ENCODE measurements around the gene HRH1. TPM values are rescaled to one million over a fixed set of nuclear protein-coding genes. Genes with fewer than 3 reads are reported as not detected.
"Not testable (repeated sequence)": the region's sequence is repeated elsewhere in the genome, so short reads cannot be mapped to it uniquely, and the experiment has no call there.

Gene HRH1, protein sequence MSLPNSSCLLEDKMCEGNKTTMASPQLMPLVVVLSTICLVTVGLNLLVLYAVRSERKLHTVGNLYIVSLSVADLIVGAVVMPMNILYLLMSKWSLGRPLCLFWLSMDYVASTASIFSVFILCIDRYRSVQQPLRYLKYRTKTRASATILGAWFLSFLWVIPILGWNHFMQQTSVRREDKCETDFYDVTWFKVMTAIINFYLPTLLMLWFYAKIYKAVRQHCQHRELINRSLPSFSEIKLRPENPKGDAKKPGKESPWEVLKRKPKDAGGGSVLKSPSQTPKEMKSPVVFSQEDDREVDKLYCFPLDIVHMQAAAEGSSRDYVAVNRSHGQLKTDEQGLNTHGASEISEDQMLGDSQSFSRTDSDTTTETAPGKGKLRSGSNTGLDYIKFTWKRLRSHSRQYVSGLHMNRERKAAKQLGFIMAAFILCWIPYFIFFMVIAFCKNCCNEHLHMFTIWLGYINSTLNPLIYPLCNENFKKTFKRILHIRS
- 1.4 TPM for polyA plus RNA-seq
- long read RNA-seq, donor 1, full-length matches to known transcripts: 1 of 1 reads
- long read RNA-seq, donor 1, partial matches to known transcripts: 0 of 1 reads
- long read RNA-seq, donor 1, other reads (novel, unspliced or antisense): 0 of 1 reads
- long read RNA-seq, donor 2: 0 reads
- long read RNA-seq, donor 3: 0 reads
- long read RNA-seq, donor 4: 0 reads
- long read RNA-seq, donor 5, full-length matches to known transcripts: 1 of 1 reads
- long read RNA-seq, donor 5, partial matches to known transcripts: 0 of 1 reads
- long read RNA-seq, donor 5, other reads (novel, unspliced or antisense): 0 of 1 reads
- long read RNA-seq, donor 6, full-length matches to known transcripts: 1 of 1 reads
- long read RNA-seq, donor 6, partial matches to known transcripts: 0 of 1 reads
- long read RNA-seq, donor 6, other reads (novel, unspliced or antisense): 0 of 1 reads
- long read RNA-seq, donor 7, full-length matches to known transcripts: 2 of 2 reads
- long read RNA-seq, donor 7, partial matches to known transcripts: 0 of 2 reads
- long read RNA-seq, donor 7, other reads (novel, unspliced or antisense): 0 of 2 reads
- long read RNA-seq, donor 8, partial matches to known transcripts: 5 of 5 reads
- long read RNA-seq, donor 8, other reads (novel, unspliced or antisense): 0 of 5 reads
- long read RNA-seq, donor 9, full-length matches to known transcripts: 1 of 1 reads
- long read RNA-seq, donor 9, partial matches to known transcripts: 0 of 1 reads
- long read RNA-seq, donor 9, other reads (novel, unspliced or antisense): 0 of 1 reads
- long read RNA-seq, donor 10, full-length matches to known transcripts: 1 of 1 reads
- long read RNA-seq, donor 10, partial matches to known transcripts: 0 of 1 reads
- long read RNA-seq, donor 10, other reads (novel, unspliced or antisense): 0 of 1 reads
- long read RNA-seq, donor 11, full-length matches to known transcripts: 1 of 1 reads
- long read RNA-seq, donor 11, partial matches to known transcripts: 0 of 1 reads
- long read RNA-seq, donor 11, other reads (novel, unspliced or antisense): 0 of 1 reads

- H3K36me3 ChIP-seq (ENCODE audit: control insufficient read depth, insufficient read depth, low read length): no peaks in the 10 kb centered on the region
- H3K27ac ChIP-seq (ENCODE audit: low read length): no peak within 1 kb of the TSS
- peak in 1 of 2 donors; percentile 4 for DNase-seq
- no peaks in the 10 kb centered on the region for H3K9me3 ChIP-seq (ENCODE audit: control insufficient read depth, low read depth, low read length)
- H3K4me1 ChIP-seq (ENCODE audit: control insufficient read depth, insufficient read depth, low read length): peaks cover 3% of the 10 kb centered on the region
- 0% methylated on average over 1 of the region's 98 CpGs for WGBS (ENCODE audit: insufficient coverage, low lambda C conversion rate)
- H3K4me3 ChIP-seq (ENCODE audit: low read length): peak within 1 kb of the TSS; percentile 18
- peaks cover 63% of the 10 kb centered on the region for H3K27me3 ChIP-seq (ENCODE audit: control insufficient read depth, insufficient read depth, low read length)
Observed at GRCh38 chr3:11154036-11154952, at the start of gene HRH1. HRH1 (plus strand) TSS chr3:11154493; CDS start chr3:11259038, 104,545 bp downstream.

DNA sequence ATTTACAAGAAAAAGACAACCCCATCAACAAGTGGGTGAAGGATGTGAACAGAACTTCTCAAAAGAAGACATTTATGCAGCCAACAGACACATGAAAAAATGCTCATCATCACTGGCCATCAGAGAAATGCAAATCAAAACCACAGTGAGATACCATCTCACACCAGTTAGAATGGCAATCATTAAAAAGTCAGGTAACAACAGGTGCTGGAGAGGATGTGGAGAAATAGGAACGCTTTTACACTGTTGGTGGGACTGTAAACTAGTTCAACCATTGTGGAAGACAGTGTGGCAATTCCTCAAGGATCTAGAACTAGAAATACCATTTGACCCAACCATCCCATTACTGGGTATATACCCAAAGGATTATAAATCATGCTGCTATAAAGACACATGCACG, 41.0 kb upstream of the HRH1 start:
- not testable (repeated sequence) for H3K36me3 ChIP-seq (ENCODE audit: control insufficient read depth, insufficient read depth, low read length); H3K4me1 ChIP-seq (ENCODE audit: control insufficient read depth, insufficient read depth, low read length); H3K9me3 ChIP-seq (ENCODE audit: control insufficient read depth, low read depth, low read length); DNase-seq; H3K4me3 ChIP-seq (ENCODE audit: low read length); H3K27ac ChIP-seq (ENCODE audit: low read length); H3K27me3 ChIP-seq (ENCODE audit: control insufficient read depth, insufficient read depth, low read length)
- WGBS (ENCODE audit: insufficient coverage, low lambda C conversion rate): no CpG with 5 or more reads among the region's 2 CpGs

DNA sequence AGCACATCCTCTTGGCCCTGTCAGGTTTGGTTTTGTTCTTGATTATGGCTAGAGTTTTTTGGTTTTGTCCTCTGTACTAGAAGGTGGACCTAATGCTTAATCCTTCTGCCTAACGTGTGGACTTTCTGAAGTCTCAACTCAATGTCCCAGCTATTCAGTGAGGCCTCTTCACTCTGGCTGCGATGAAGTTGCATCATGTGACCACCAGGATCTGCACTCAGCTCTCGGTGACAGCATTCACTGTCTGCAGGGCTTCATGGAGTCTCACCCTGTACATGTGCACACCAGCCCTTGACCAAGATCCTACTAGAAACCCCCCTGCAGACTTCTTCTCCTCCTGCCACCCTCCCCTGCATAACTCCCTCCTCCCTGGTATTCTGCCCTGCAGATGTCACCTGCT, 38.7 kb upstream of the HRH1 start:
- H3K27ac ChIP-seq (ENCODE audit: low read length): no peak overlapping the region
- H3K36me3 ChIP-seq (ENCODE audit: control insufficient read depth, insufficient read depth, low read length): no peaks in the 10 kb centered on the region
- H3K9me3 ChIP-seq (ENCODE audit: control insufficient read depth, low read depth, low read length): no peaks in the 10 kb centered on the region
- DNase-seq: no peak
- H3K27me3 ChIP-seq (ENCODE audit: control insufficient read depth, insufficient read depth, low read length): peaks cover 2% of the 10 kb centered on the region
- H3K4me3 ChIP-seq (ENCODE audit: low read length): no peak overlapping the region
- 100% methylated on average over 1 of the region's 3 CpGs for WGBS (ENCODE audit: insufficient coverage, low lambda C conversion rate)
- no peaks in the 10 kb centered on the region for H3K4me1 ChIP-seq (ENCODE audit: control insufficient read depth, insufficient read depth, low read length)

- Histone ChIP-seq H3K9me3 (ENCODE audit: control insufficient read depth, low read depth, low read length) (no peaks in the 10 kb centered on the region), H3K27ac (ENCODE audit: low read length) (no peak overlapping the region), H3K27me3 (ENCODE audit: control insufficient read depth, insufficient read depth, low read length) (peaks cover 5% of the 10 kb centered on the region), H3K36me3 (ENCODE audit: control insufficient read depth, insufficient read depth, low read length) (no peaks in the 10 kb centered on the region), H3K4me1 (ENCODE audit: control insufficient read depth, insufficient read depth, low read length) (no peaks in the 10 kb centered on the region), H3K4me3 (ENCODE audit: low read length) (no peak overlapping the region)
- WGBS (ENCODE audit: insufficient coverage, low lambda C conversion rate): no CpG with 5 or more reads among the region's 8 CpGs
- DNase-seq: no peak
Observed at GRCh38 chr3:11116336-11117059, 37.8 kb upstream of the HRH1 start.

DNA sequence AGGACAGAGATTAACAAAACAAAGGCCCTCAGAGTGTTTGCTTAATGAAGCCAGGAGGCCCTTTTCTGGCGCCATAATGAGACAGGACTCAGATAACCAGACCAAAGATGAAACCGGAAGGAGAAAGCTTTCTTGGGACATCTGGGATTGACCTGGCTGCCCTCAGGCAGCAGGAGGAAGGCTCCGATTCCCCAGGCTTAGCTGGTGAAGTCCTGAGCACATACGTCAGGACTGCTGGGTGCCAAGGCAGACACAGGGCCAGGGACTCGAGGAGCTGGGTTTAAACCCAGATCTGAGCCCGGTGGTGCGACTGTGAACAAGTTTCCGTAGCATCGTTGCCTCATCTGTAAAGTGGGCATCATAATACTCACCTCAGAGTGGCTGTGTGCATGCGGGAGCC, 36.7 kb upstream of the HRH1 start:
- no peak overlapping the region for H3K4me3 ChIP-seq (ENCODE audit: low read length)
- DNase-seq: no peak
- no peaks in the 10 kb centered on the region for H3K9me3 ChIP-seq (ENCODE audit: control insufficient read depth, low read depth, low read length)
- H3K27ac ChIP-seq (ENCODE audit: low read length): no peak overlapping the region
- no peaks in the 10 kb centered on the region for H3K4me1 ChIP-seq (ENCODE audit: control insufficient read depth, insufficient read depth, low read length)
- no peaks in the 10 kb centered on the region for H3K36me3 ChIP-seq (ENCODE audit: control insufficient read depth, insufficient read depth, low read length)
- no CpG with 5 or more reads among the region's 10 CpGs for WGBS (ENCODE audit: insufficient coverage, low lambda C conversion rate)
- peaks cover 6% of the 10 kb centered on the region for H3K27me3 ChIP-seq (ENCODE audit: control insufficient read depth, insufficient read depth, low read length)

DNA sequence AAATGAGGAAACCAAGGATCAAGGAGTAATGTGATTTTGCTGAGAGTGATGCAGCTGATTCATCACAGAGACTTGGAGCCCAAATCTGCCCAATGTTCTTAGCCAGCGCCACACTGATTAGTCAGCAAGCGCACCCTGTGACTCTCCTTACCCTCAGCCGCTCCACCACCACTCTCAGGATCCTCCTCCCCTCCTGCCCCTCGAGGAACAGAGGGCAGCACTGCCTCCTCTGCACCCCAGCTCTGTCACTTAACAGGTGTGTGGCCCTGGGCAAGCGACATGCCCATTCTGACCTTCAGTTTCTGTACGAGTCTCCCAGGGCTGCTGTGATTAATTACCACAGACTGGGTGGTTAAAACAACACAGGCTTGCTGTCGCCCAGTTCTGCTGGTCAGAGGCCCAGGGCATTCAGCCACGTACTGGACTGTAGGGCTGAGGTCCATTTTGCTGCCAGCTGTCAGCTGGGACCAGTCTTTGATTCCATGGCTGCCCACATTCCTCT, 36.1 kb upstream of the HRH1 start:
- no CpG with 5 or more reads among the region's 8 CpGs for WGBS (ENCODE audit: insufficient coverage, low lambda C conversion rate)
- Histone ChIP-seq H3K27ac (ENCODE audit: low read length) (no peak overlapping the region), H3K27me3 (ENCODE audit: control insufficient read depth, insufficient read depth, low read length) (peaks cover 10% of the 10 kb centered on the region), H3K9me3 (ENCODE audit: control insufficient read depth, low read depth, low read length) (peaks cover 3% of the 10 kb centered on the region), H3K4me3 (ENCODE audit: low read length) (no peak overlapping the region), H3K36me3 (ENCODE audit: control insufficient read depth, insufficient read depth, low read length) (no peaks in the 10 kb centered on the region), H3K4me1 (ENCODE audit: control insufficient read depth, insufficient read depth, low read length) (no peaks in the 10 kb centered on the region)
- no peak for DNase-seq

DNA sequence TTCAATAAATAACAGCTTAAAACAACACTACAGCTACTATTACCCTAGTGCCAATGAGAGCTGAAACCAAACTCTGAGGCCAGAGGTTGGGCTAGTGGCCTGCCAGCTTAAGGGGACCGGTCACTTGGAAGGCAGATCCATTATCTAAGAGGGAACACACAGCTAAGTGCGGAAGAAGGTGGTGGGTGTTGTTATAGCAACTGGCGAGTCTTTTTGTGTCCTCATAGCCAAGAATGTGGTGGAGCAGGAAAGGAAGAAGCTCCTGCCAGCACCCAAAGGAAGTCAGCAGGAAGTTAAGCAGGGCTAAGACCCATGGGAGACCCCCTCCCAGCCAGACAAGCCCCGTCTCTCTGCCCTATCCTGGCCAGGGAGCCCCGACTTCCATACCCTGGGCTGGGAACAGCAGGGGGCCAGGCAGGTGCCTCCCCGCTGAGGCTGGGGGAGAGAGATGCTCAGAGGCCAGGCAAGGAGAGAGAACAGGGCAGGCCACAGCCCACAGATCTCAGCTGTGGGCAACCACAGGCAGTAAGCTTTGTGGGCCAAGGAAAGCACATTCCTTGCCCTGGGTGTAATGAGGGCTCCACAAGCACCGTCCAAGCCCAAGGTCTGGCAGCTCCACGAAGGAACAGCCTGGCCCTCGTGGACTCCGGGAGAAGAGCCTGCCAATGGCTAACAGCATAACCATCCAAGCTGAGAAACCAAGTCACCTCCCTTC, 34.0 kb upstream of the HRH1 start:
- no peak for DNase-seq
- Histone ChIP-seq H3K27me3 (ENCODE audit: control insufficient read depth, insufficient read depth, low read length) (peaks cover 11% of the 10 kb centered on the region), H3K27ac (ENCODE audit: low read length) (no peak overlapping the region), H3K4me3 (ENCODE audit: low read length) (no peak overlapping the region), H3K4me1 (ENCODE audit: control insufficient read depth, insufficient read depth, low read length) (no peaks in the 10 kb centered on the region), H3K36me3 (ENCODE audit: control insufficient read depth, insufficient read depth, low read length) (no peaks in the 10 kb centered on the region), H3K9me3 (ENCODE audit: control insufficient read depth, low read depth, low read length) (peaks cover 3% of the 10 kb centered on the region)
- WGBS (ENCODE audit: insufficient coverage, low lambda C conversion rate): 40% methylated on average over 2 of the region's 10 CpGs

DNA sequence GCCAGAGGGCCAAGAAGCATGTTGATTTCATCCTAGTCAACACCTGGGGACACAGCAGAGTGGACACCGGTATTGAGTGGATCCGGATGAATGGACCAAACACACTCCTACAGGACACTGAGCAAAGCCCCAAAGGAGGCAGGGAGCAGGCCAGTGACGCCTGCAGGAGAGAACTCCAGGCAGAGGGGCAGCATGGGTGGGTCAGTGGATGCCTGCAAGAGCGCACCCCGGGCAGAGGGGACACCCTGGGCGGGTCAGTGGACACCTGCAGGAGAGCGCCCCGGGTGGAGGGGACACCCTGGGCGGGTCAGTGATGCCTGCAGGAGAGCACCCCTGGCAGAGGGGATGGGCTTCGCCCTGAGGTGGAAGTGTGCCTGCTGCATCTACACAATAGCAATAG, 27.6 kb upstream of the HRH1 start:
- no CpG with 5 or more reads among the region's 10 CpGs for WGBS (ENCODE audit: insufficient coverage, low lambda C conversion rate)
- peaks cover 6% of the 10 kb centered on the region for H3K27me3 ChIP-seq (ENCODE audit: control insufficient read depth, insufficient read depth, low read length)
- H3K4me3 ChIP-seq (ENCODE audit: low read length): no peak overlapping the region
- peaks cover 3% of the 10 kb centered on the region for H3K9me3 ChIP-seq (ENCODE audit: control insufficient read depth, low read depth, low read length)
- no peaks in the 10 kb centered on the region for H3K36me3 ChIP-seq (ENCODE audit: control insufficient read depth, insufficient read depth, low read length)
- no peaks in the 10 kb centered on the region for H3K4me1 ChIP-seq (ENCODE audit: control insufficient read depth, insufficient read depth, low read length)
- H3K27ac ChIP-seq (ENCODE audit: low read length): no peak overlapping the region
- DNase-seq: no peak

Data from large intestine (tissue), 12 donors.